HG03025 (cell line): Measurements from ENCODE around the gene VPS8.
"Not testable (repeated sequence)": the region's sequence is repeated elsewhere in the genome, so short reads cannot be mapped to it uniquely, and the experiment has no call there.

Experiments
- ATAC-seq: cut with Tn5 transposase; IDR thresholded peaks from one replicate; pipeline ENCODE4 v1.9.1; 2021; ENCODE audit warnings: mild to moderate bottlenecking, moderate library complexity; ENCODE audit not compliant: unreplicated experiment, low FRiP score

The VPS8 gene

DNA sequence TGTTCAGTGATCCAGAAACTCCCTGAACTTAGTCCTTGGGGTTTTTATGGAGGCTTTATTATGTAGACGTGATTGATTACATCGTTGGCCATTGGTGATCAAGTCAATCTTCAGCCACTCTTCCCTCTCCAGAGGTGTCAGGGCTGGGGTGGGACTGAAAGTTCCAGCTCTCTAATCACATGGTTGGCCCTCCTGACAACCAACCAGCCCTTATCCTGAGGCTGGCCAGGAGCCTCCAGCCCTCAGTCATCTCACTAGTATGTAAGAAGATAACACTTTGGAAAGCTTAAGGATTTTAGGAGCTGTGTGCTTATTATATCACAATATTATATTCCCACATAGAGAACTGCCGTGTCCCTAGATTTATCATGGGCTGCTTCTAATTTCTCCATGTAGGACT, 142.3 kb downstream of the VPS8 start:
- no peak for ATAC-seq

DNA sequence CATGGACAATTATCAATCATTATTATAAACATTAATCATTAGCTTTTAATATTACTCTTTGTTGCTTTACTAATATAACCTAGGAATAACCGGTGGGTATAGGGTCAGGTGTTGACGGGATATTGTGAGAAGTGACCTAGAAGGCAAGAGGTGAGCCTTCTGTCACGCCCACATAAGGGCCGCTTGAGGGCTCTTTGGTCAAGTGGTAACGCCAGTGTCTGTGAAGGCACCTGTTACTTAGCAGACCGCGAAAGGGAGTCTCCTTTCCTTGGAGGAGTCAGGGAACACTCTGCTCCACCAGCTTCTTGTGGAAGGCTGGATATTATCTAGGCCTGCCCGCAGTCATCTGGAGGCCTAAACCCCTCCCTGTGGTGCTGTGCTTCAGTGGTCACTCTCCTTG, 142.9 kb downstream of the VPS8 start:
- ATAC-seq, result not testable (repeated sequence)

DNA sequence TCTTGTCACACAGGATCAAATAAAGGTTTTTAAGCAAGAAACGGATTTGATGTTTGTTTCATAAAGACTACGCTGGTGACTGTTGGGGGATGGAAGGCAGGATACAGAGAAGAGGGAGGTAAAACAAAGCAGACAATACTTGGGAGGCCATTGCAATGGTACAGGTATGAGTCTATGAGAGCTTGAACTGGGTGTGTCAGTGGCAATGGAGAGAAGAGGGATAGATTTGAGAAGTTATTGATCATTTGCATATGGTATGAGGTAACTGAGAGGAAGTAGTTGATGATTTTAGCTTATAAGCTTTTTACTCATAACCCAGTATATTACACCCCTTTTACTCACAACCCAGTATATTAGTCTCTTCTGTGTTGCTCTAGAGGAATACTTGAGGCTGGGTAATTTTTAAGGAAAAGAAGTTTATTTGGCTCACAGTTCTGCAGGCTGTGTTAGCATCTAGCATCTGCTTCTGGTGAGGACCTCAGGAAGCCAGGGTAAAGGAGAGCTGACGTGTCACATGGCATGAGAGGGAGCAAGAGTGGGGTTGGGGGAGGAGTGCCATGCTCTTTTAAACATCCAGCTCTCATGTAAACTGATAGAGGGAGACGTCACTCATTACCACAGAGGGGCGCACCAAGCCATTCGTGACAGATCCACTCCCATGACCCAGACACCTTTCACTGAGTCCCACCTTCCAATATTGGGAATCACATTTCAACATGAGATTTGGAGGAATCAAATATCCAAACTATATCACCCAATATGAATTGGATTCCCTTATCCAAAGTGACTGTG, 153.9 kb downstream of the VPS8 start:
- no peak for ATAC-seq

DNA sequence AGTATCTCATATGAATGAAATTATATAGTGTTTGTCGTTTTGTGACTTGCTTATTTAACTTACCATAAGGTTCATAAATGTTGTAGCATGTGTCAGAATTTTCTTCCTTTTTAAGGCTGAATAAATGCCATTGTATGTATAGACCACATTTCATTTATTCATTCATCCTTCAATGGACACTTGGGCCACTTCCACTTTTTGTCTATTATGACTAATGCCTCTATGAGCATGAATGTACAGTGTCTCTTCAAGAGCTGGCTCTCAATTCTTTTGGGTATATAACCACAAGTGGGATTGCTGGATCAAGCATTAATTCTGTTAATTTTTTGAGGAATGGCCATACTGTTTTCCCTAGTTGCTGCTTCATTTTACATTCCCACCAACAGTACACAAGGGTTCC, 156.1 kb downstream of the VPS8 start:
- no peak for ATAC-seq

DNA sequence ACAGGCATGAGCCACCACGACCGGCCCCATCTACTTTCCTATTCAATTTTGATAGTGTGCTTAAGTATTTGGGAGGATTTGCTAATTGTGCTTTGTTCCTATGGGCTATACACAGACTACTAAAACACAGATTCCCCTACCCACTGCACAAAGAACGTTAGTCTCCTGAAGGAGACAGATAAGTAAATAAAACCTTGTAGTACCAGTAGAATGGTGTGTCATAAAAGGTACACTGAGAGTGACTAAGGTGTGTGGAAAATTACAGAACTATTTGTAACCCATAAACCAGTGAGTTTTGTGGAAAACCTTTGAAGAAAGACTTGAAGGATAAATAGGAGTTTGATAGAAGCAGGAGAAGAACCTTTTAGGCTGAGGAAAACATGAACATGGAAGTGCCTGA, 158.2 kb downstream of the VPS8 start:
- no peak for ATAC-seq

DNA sequence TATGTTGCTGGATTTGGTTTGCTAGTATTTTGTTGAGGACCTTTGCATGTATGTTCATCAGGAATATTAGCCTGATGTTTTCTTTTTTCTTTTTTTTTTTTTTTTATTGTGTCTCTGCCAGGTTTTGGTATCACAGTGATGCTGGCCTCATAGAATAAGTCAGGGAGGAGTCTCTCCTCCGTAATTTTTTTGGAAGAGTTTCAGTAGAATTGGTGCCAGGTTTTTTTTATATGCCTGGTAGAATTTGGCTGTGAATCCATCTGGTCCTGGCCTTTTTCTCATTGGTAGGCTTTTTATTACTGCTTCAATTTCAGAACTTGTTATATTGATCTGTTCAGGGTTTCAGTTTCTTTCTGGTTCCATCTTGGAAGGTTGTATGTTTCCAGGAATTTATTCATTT, 165.8 kb downstream of the VPS8 start:
- ATAC-seq, result no peak

DNA sequence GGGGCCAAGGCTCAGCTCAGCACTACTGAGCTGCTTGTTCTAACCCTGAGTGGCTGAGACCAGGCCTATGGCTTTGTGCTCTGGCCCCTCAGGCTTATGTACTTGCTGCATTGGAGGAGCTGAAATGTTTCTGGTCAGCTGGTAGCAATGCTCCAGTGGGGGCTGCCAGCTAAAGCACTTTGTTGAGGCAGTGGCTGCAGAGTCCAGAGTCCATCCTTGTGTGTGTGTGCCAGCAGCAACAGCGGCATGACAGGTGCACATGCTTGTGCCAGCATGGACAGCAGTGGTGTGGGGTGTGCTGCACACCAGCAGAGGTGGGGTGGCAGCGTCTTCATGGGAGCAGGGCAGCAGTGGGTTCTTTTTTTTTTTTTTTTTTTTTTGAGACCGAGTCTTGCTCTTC, 169.1 kb downstream of the VPS8 start:
- no peak for ATAC-seq

DNA sequence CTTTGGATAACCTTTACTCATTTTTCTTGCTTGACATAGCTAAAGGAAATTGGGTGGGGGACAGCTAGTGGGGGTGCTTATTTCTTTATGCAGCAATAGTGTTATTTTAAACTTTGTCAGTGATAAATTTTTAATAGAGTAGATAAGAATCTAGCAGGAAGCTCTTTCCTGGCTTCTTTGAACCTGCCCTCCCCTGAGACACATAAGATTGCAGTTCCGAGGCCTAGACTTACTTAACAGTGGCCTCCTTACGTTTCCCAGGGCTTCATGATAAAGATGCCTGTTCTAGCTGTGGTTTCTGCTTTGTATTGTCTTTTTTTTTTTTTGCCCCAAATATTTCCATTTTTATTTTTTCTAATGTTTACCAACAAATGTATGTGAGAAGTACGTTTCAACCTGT, 170.1 kb downstream of the VPS8 start:
- ATAC-seq, result no peak

DNA sequence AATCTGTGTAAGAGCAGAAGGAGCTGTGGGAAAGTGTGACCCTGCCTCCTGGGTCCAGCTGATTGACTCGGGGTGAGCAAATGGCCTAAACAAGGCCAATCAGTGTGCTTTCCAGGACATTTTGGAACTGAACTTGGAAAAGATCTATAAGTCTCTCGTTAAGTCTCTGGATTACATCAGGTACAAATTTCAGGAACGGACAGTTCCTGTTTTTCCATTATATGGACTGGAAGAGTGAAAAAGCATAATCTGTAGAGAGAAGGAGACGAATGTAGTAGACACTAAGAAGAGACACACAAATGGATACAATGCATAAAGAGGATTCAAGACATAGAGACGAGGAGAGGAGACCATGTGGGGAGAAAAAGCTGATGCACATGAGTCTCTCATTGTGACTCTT, 173.6 kb downstream of the VPS8 start:
- no peak for ATAC-seq

DNA sequence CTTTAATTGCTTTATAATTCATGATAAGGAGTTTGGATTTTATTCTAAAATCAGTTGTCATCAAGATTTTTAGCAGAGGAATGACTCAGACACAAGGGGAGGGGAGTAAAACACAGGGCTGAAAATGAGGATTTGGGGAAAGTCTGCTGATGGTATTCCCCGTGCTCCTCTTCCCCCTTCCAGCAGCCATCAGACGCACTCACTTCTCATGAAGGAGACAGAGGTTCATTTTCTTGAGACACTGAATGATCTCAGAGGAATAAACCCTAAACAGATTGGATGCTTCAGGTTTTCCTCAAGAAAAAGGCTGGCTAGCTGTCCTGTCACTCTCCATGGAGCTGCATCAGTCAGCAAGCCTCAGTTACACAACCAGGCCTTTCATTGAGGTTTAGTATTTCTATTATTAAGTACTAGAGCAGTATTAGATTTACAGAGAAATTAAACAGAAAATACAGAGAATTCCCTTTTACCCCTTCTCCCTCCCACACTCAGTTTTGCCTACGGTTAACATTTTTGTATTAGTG, 174.5 kb downstream of the VPS8 start:
- no peak for ATAC-seq

DNA sequence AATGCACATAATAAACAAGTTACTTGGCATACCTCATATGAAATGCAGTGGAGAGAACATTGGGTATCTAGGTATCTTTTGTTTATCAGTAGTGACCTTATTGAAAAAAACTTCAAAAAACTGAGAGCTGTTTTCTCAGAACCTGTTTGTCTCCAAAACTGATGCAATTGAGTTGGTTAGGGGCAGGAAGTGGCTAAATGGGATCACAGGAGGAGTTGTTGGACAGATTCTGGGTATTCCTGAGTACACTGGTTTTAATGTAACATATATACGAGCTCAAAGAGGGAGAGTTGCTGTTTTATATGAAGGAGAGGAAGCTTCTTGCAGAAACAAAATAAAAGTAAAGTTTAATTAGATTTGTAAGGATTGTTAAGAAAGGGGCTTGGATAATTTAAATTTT, 181.4 kb downstream of the VPS8 start:
- ATAC-seq, result no peak

DNA sequence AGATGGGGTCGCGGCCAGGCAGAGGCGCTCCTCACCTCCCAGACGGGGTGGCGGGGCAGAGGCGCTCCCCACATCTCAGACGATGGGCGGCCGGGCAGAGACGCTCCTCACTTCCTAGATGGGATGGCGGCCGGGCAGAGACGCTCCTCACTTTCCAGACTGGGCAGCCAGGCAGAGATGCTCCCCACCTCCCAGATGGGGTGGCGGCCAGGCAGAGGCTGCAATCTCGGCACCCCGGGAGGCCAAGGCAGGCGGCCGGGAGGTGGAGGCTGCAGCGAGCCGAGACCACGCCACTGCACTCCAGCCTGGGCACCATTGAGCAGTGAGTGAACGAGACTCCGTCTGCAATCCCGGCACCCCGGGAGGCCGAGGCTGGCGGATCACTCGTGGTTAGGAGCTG, 191.9 kb downstream of the VPS8 start:
- not testable (repeated sequence) for ATAC-seq

DNA sequence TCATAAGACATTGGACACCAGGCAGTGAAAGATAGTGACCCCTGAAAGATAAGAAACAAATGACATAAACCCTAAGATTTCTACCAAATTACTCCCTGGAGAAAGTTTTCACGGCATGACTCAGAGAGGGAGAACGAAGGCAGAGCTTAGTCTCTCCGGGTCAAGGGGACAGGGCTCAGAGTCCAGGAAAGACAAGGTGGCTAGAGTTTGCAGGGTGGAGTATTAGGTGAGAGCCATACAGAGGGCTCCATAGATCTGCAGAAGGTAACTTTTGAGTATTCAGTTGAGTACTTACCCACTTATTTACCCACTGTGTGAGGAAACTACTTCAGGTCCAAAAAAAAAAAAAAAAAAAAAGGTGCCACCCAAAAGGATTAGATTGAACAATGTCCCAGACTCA, 197.7 kb downstream of the VPS8 start:
- ATAC-seq, result no peak

DNA sequence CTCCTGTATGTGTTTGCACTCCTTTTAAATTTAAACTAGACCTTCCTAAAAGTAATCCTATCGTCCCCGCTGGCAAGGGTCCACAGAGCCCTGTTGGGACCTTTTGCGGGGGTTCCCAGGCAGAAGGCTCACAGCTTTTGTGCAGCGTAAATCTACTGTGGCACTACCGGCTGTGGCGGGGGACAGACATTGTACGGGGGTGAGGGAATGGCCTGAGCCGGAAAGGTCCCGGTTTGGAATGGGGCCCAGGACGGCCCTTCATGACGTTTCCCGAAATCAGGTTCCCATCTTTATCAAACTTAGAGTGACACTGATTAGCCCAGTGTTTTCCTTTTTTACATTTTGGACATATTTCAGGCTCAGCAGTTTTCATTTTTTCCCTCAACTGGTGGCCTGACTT, 205.6 kb downstream of the VPS8 start:
- not testable (repeated sequence) for ATAC-seq

DNA sequence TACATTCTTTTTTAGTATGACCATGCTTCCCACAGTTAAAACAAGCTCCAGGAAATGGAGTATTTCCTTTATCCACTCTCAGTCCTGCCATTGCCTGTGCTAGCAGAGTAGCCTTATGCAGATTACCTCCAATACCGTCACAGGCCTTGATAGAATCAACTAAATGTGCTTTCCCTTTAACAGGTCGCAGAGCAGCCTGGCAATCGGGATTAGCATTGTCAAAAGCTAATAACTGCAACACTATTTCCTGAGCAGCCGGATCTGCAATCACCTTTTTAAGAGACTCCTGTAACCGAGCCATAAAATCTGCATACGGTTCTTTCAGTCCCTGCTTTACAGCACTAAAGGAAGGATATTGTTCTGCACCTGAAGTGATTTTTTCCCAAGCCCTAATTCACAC, 206.0 kb downstream of the VPS8 start:
- not testable (repeated sequence) for ATAC-seq

DNA sequence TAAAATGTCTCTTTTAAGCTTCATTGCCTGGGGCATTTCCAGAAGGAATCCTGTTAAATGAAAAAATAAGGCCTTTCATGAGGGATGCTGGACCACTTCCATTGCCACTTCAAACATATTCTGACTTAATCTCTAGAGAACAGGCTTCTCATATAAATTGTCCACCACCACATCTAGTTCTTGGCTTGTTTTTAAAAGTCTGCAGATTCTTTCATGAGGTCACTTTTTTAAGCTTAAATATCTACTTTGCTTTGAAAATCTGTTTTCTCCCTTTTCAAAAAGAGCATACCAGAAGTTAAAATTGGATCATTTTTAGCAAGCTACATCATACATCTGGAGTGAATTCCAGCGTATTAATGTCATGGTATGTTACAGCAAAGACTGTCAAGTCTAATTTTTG, 209.3 kb downstream of the VPS8 start:
- ATAC-seq, result no peak

DNA sequence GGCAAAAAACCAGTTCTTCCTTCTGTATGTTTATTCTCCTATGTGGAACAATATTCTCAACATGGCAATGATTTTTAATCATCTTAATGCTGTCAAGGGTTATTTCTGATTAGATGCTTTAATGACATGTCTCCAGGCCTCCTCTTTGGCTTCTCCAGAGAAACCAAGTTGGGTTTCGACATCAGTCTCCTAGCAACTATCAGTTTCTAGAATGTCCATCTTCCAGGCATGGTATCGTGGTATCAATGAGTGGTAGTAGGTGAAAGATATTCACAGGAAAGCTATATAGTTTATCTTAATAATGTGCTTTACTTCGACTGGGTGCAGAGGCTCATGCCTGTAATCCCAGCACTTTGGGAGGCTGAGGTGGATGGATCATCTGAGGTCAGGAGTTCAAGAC, 212.4 kb downstream of the VPS8 start:
- ATAC-seq, result no peak

DNA sequence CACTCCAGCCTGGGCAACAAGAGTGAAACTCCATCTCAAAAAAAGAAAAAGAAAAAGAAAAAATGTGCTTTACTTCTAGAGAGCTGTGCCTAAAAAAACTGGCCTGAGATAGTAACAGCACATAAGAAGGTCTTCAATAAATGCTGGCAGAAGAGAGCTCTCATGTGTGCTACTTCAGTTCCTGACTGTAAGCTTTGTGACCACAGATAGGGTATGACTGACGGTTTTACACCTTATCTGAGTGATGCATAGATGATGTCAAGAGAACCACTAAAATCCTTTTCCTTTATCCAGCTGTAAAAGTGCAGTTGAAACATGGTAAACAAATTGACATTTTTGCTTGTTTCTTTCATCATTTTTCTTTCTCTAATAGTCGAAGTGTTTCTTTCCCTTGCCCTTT, 213.0 kb downstream of the VPS8 start:
- ATAC-seq, result no peak

DNA sequence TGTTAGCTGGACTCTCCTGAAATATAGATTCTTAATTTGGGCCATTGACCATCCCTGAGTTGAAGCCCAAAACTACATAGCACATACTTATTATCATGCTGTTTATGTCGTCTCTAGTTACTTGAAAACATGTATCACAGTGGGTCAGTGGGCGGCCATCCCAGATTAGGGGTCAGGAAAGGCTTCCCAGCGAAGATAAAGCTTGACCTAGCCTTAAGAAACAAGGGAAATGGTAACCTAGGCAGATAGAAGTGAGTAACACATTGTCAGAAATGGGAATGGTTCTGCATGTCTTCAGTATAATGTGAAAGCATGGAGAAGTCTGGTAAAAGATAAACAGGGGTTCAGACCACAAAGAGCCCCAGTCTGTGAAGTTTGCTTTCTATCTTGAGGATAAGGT, 216.2 kb downstream of the VPS8 start:
- ATAC-seq, result no peak

DNA sequence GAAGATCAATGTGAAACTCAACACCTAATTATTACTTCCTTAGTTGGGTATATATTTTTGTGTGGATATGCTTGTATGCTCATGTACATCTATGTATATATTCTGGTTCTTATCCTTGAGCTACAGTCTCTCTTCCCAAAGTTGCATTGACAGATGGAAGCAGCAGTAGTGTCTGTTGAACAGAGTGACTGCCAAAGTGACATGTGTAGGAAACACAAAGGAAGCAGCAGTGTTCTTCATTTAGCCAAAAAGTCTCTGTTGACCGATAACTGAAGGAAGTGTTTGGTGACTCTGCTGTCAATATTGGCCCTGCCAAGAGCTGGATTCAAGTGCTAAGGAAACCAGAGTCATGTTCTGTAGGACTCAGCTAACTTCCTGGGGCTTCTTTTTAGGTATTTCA, 217.1 kb downstream of the VPS8 start:
- no peak for ATAC-seq

DNA sequence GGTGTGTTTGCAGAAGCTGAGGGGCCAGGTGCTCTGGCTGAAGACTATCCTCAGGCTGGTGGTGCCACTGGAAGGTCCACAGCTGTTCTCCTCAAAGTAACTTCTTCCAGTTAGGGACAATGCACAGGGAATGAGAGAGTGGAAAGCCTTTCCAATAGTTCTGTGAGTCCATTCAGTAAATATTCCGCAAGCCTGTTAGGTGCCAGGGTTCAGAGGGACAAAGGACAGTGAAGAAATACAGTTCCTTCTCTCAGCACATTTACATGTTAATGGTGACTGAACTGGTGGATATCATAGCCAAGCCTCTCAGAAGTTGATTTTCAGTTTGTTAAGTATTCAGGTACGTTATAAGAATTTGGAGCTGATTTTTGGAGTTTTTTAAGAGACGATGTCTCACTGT, 218.4 kb downstream of the VPS8 start:
- no peak for ATAC-seq

DNA sequence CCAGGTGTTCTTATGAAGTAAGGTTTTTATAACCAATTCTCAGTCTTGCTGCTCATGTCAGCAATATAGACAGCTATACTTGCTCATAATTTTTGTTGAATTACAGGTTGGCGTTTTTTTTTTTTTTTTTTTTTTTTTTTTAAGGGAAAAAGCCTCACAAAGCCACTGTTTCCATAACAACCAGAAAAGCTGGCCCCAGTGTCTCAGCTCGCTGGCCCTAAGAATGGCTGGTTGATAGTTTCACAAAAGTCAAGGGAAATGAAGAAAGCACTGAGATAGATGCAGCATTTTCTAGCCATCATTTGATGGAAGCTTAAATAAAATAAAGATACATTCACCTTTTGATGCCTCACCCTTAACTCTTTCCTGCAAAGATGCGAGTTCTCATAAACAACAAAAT, 219.0 kb downstream of the VPS8 start:
- no peak for ATAC-seq

DNA sequence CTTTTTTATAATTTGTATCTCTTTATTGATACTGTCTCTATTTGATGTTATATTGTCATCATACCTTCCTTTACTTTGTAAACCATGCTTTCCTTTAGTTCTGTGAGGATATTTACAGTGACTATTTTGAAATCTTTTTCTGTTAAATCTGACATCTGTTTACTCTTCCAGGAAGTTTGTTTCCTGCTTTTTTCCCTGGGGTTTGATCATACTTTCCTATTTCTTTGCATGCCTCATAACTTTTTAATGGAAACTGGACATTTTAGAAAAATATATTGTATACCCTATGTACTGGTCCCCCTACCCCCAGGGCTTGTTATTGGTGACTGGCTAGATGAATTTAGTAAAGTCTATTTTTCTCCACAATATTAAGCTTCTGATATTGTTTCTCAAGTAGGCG, 225.8 kb downstream of the VPS8 start:
- ATAC-seq, result no peak
